CD4-positive, alpha-beta T cell treated with Interleukin-4 for 4 hours (primary cell): ENCODE results near the gene CSMD2.
"Not testable (repeated sequence)": the region's sequence is repeated elsewhere in the genome, so short reads cannot be mapped to it uniquely, and the experiment has no call there.

Source experiments
- DNase-seq: peaks from one replicate; pipeline ENCODE4 v3.0.0-alpha.2; 2020

CSMD2 gene

GRCh38 chr1:34050709-34051485 is 114.1 kb downstream of the CSMD2 start:
- no peak for DNase-seq

DNA sequence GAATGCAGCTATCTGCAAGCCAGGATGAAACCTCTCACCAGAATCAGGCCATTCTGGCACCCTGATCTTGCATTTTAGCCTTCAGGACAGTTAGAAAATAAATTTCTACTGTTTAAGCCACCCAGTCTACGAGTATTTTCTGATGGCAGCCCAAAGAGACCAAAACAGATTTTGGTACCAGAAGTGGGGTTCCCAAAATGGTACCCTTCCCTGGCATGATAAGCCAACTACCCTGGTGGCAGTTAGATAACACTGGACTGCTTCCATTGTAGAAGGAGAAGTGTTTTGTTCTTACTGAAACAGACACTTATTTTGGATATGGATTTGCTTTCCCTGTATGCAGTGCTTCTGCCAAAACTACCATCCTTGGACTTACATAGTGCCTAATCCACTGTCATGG is 115.0 kb downstream of the CSMD2 start:
- DNase-seq: no peak

- no peak for DNase-seq
Measured at GRCh38 chr1:34049477-34049876, 115.6 kb downstream of the CSMD2 start.

DNA sequence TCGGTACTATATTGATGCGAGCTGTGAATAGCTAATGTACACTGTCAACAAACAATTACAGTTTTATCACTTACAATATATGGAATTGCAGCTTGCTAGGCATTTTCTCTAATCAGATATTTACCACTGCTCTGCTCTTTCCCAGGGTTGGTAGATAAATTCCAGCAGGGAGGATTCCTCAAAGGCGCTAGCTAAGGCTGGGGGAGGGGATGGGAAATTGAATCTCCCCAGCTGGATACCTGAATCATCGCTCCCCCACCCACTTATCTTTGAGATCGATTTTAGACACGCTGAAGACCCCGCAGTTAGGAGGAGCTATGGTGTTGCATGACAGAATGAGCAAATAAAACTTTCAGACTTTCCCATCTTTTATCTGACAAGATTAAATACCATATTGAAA is 127.2 kb downstream of the CSMD2 start:
- no peak for DNase-seq

DNA sequence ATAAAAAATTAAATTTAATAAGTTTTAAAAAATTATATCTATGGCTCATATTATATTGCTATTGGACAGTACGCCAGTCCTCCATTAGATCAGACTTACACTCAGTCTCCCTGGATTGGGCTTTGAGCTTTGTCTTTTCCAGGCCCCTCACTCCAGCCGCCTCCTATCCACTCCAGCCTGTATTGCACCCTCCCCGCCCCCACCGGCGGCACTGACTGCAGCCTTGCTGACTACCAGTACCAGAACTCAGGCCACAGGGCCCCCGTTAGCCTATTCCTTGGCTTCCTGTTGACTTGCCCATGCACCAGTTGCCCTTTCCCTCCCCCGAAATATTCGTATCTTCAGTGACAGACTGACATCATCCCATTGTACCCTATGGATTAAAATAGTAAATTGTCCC is 127.9 kb downstream of the CSMD2 start:
- no peak for DNase-seq

GRCh38 chr1:34034036-34034435 is 131.0 kb downstream of the CSMD2 start:
- DNase-seq: no peak

DNA sequence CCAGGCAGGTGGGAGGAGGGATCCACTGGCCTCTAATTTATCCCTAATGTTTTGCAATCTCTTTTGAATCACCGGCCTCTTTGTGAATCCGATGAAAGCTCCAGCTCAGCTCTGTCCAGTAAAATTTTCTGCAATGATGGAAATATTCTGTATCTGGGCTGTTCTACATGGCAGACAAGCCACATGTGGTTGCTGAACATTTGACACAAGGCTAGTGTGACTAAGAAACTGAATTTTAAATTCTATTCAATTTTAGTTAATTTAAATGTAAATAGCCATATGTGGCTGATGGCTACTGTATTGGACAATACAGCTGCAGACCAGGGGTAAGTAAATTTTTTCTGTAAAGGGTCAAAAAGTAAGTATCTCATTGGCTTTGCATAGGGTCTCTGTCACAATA is 135.1 kb downstream of the CSMD2 start:
- no peak for DNase-seq

- no peak for DNase-seq
Measured at GRCh38 chr1:34029515-34029914, 135.5 kb downstream of the CSMD2 start.

DNA sequence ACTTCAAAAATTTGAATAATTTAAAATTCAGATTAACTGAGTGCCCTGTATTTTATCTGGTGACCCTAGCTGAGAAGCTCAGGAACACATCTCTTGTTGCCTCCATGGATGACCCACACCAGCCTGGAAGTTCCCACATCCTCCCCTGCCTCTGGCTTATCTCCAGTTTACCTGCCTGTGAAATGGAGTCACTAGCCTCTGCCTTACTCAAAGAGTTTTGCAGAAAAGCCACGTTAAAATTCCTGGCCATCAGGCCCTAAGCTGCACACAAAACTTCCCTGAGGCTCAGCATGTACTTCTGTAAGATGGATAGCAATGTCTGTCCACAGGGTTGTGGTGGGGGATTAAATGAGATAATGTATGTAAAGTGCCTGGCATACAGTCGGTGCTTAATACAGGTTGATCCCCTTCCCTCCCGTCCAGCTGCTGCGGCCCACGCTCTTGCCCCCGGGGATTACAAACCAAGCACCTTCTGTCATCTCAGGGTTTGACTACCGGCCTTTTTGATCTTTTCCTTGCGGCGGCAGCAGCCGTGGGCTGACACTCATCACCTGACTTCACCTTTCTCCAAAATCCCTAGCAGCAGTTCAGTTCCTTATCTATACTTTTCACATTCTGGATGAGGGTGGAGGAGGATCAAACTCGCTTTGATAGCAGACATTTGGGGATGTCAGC is 136.5 kb downstream of the CSMD2 start:
- no peak for DNase-seq

GRCh38 chr1:34025675-34026074 is 139.4 kb downstream of the CSMD2 start:
- DNase-seq: no peak

- no peak for DNase-seq
Measured at GRCh38 chr1:34024485-34024884, 140.5 kb downstream of the CSMD2 start.

- no peak for DNase-seq
Measured at GRCh38 chr1:34019741-34020552, 145.1 kb downstream of the CSMD2 start.

DNA sequence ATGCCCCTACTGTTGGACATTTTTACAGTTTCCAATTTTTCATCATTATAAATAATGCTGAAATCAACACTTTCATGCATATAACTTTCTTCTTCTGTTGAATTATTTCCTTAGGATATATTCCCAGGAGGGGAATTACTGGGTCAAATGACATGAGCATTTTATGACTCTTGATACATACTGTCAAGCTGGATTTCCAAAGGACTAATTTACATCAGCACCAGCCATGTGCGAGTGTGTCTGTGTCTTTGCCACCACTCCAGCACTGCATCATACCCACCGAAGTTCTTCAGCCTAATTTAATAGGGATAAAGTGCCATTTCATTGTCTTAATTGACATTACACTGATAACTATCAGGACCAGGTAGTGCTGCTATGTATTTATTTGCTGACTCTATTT is 146.7 kb downstream of the CSMD2 start:
- no peak for DNase-seq

DNA sequence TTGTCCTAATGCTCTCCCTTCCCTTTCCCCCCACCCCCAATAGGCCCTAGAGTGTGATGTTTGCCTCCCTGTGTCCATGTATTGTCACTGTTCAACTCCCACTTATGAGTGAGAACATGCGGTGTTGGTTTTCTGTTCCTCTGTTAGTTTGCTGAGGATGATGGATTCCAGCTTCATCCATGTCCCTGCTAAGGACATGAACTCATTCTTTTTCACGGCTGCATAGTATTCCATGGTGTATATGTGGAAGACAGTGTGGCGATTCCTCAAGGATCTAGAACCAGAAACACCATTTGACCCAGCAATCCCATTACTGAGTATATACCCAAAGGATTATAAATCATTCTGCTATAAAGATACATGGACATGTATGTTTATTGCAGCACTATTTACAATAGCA is 148.7 kb downstream of the CSMD2 start:
- not testable (repeated sequence) for DNase-seq

DNA sequence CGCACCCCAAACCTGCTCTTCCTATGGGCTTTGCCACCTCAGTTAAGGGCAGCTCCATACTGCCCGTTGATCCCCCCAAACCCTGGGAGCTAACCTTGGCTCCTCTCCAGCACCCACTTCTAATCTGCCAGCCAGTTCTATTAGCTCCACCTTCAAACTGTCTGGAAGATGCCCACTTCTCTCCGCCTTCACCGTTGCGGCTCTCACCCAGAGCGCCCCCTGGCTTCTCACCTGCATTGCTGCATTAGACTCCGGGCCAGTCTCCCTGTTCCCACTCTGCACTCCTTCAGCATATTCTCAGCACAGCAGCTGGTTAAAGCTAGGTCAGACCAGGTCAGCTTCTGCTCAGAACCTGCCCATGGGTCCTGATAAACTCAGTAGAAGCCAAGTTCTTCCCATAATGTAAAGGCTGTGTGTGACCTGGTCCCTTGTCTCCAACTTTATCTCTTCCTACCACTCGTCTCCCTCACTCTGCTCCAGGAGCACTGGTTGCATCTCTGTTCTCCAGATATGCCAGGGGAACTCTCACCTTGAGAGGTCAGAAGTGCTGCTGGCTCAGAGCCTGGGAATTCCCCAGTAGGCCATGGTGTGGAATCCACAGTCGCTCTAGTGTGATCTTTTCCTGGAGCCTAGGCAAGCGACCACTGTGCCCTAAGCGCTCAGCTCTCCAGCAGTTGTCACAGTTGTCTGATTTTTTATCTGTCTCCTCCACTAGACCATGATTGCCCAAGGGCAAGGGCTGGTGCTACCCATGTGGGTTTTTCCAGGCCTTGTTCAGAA is 150.9 kb downstream of the CSMD2 start:
- no peak for DNase-seq

- no peak for DNase-seq
Measured at GRCh38 chr1:34013136-34013535, 151.9 kb downstream of the CSMD2 start.

- DNase-seq: no peak
Measured at GRCh38 chr1:34009340-34009985, 155.6 kb downstream of the CSMD2 start.

DNA sequence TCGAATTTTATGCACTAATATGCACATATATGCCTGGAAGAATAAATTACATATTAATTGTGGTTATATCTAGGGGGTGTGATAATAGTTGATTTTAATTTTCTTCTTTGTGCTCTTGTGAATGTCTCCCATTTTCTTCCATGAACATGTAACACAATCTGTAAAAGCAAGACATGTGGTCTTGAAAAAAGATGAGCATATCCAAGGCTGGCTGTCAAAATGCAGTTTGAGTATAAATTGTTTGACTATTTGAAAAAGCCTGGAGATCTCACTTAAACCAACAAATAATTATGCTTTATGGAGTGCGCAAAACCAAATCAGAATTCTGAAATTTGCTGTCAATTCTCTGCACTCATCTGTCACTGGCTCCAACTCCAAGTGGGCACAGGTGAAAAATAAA is 157.3 kb downstream of the CSMD2 start:
- DNase-seq: no peak

DNA sequence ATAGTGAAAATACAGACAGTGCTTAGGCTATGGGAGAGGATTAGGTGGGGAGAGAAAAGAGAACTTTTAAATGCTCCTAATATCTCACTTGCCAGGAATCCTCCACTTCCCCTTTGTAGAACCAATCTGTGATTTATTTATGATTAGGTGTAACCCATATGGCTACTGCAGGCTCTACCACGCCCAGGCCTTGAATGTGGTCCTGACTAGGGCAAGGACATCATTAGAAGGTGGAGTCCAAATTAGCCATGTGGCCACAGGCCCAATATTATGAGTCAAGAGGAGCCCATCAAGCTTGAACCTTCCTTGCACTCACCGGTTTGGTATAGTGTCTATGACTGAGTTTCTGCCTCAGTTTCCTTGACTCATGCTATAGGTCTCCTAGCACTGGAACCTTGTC is 159.7 kb downstream of the CSMD2 start:
- DNase-seq: no peak

GRCh38 chr1:34002810-34003209 is 162.2 kb downstream of the CSMD2 start:
- no peak for DNase-seq

- no peak for DNase-seq
Measured at GRCh38 chr1:33997127-33998036, 167.6 kb downstream of the CSMD2 start.
